K562 (cell line): ENCODE data around the gene PGF. TPM values are rescaled to one million over a fixed set of nuclear protein-coding genes. Genes with fewer than 3 reads are reported as not detected.

Experiments
- ATAC-seq: fragments of 200-7000 bp; cut with Tn5 transposase; 3 replicates; pipeline ENCODE4 v1.9.1; 2020; ENCODE audit warnings: moderate library complexity
- BruUV-seq: library from RNA; stranded (reverse); fragments of 400-500 nt; replicated peaks from 2 replicates; lab custom pipeline; 2021; lab: Mats Ljungman, UMichigan
- CTCF ChIA-PET: fragments of 300-600 bp; formaldehyde crosslinking; extraction: SDS; loops from one replicate; lab custom pipeline; 2021; ENCODE audit warnings: low intra/inter-chr PET ratio; lab: Yijun Ruan, JAX
- POLR2A ChIA-PET: fragments of 300-600, 350-650 bp; sonication (Branson Sonifier 250); formaldehyde crosslinking; extraction: SDS; loops from one replicate; lab custom pipeline; 2021; ENCODE audit warnings: antibody characterized with exemption, inconsistent platforms; lab: Yijun Ruan, JAX
- DNase-seq, 4 experiments: peaks; one replicate each; pipeline versions ENCODE4 v3.0.0 to v3.0.0-alpha.2; 2011 to 2018; ENCODE audit warnings: low spot score in 3 of 4, mixed read lengths in 3 of 4; ENCODE audit errors: extremely low read depth in 1 of 4
- FAIRE-seq: peaks from 2 replicates; lab custom pipeline; 2011; peaks lifted over from hg19 to GRCh38; lab: Jason Lieb, UNC
- H2AFZ ChIP-seq: 2 replicates; pipeline ENCODE4 v1.6.0; 2011; ENCODE audit warnings: low read depth, low read length, control low read depth, inconsistent platforms
- H3K27ac ChIP-seq: fragments of 200-600 bp; 3 replicates; pipeline ENCODE4 v1.8.0; 2011; ENCODE audit warnings: low read depth, mild to moderate bottlenecking, control low read depth, inconsistent platforms, low read length, moderate library complexity, mixed read lengths; ENCODE audit errors: extremely low read depth
- H3K27me3 ChIP-seq, 2 experiments: fragments of 300-600 bp in 1 of 2; 2 replicates in 1 of 2; 3 replicates in 1 of 2; pipeline versions ENCODE4 v1.6.0 to v1.8.0; 2011; ENCODE audit warnings: inconsistent platforms in 2 of 2, low read length in 2 of 2, mild to moderate bottlenecking in 1 of 2, mixed read lengths in 1 of 2, moderate library complexity in 1 of 2; ENCODE audit not compliant: control insufficient read depth in 2 of 2, insufficient read depth in 2 of 2
- H3K36me3 ChIP-seq: fragments of 300-600 bp; 3 replicates; pipeline ENCODE4 v1.8.0; 2011; ENCODE audit warnings: mild to moderate bottlenecking, low read length, inconsistent platforms; ENCODE audit not compliant: control insufficient read depth, insufficient read depth
- H3K4me1 ChIP-seq, 2 experiments: fragments of 200-600 bp in 1 of 2; replicated peaks in 1 of 2; 2 replicates in 1 of 2; 3 replicates in 1 of 2; pipeline versions ENCODE4 v1.5.1 to v1.8.0; 2011; ENCODE audit warnings: inconsistent platforms in 2 of 2, low read length in 2 of 2, mild to moderate bottlenecking in 1 of 2, mixed read lengths in 1 of 2, moderate library complexity in 1 of 2; ENCODE audit not compliant: control insufficient read depth in 2 of 2, insufficient read depth in 2 of 2
- H3K4me2 ChIP-seq: 2 replicates; pipeline ENCODE4 v1.6.1; 2011; ENCODE audit warnings: low read length, control low read depth, inconsistent platforms, mixed read lengths; ENCODE audit not compliant: insufficient read depth
- H3K4me3 ChIP-seq: fragments of 200-600 bp; sonication (generic), shearing (Covaris generic); 2 replicates; pipeline ENCODE4 v1.5.1; 2016; ENCODE audit warnings: control low read depth, inconsistent platforms
- H3K79me2 ChIP-seq: fragments of 200-600 bp; 3 replicates; pipeline ENCODE4 v1.8.0; 2011; ENCODE audit warnings: low read length, inconsistent platforms; ENCODE audit not compliant: control insufficient read depth, insufficient read depth
- H3K9ac ChIP-seq, 2 experiments: 2 replicates each; pipeline versions ENCODE4 v1.6.0 to v1.6.1; 2011; ENCODE audit warnings: low read depth in 2 of 2, low read length in 2 of 2, control low read depth in 1 of 2, inconsistent platforms in 1 of 2, mild to moderate bottlenecking in 1 of 2, mixed read lengths in 1 of 2; ENCODE audit not compliant: insufficient read depth in 1 of 2
- H3K9me1 ChIP-seq: one replicate; pipeline ENCODE4 v1.6.0; 2011; ENCODE audit warnings: inconsistent platforms, mild to moderate bottlenecking, low read length, moderate library complexity; ENCODE audit not compliant: control insufficient read depth, insufficient read depth
- H3K9me3 ChIP-seq: replicated peaks from 2 replicates; pipeline ENCODE4 v1.5.1; 2011; ENCODE audit warnings: low read depth, low read length, inconsistent platforms; ENCODE audit not compliant: control insufficient read depth, insufficient read depth
- H4K20me1 ChIP-seq: replicated peaks from 2 replicates; pipeline ENCODE4 v1.6.1; 2011; ENCODE audit warnings: low read length, inconsistent platforms, mixed read lengths; ENCODE audit not compliant: control insufficient read depth, insufficient read depth
- GMEB1 ChIP-seq: fragments of 250-450 bp; sonication (Bioruptor Pico); IDR thresholded peaks from 2 replicates; pipeline ENCODE4 v1.4.0; 2020; ENCODE audit warnings: mild to moderate bottlenecking
- ID3 ChIP-seq, 2 experiments: fragments of 250-450 bp in 1 of 2; fragments of 450-650 bp in 1 of 2; sonication (Bioruptor Pico) in 1 of 2; IDR thresholded peaks; 2 replicates each; pipeline versions ENCODE4 v1.6.1 to v1.8.0; 2016 to 2021; ENCODE audit warnings: mild to moderate bottlenecking in 2 of 2, moderate library complexity in 2 of 2, missing compliant biosample characterization in 1 of 2, missing genetic modification characterization in 1 of 2
- NR2C1 ChIP-seq, 2 experiments: fragments of 450-650 bp; IDR thresholded peaks; 2 replicates each; pipeline ENCODE4 v1.6.1; 2017; ENCODE audit warnings: mild to moderate bottlenecking in 2 of 2, antibody characterized with exemption in 1 of 2, inconsistent platforms in 1 of 2, missing compliant biosample characterization in 1 of 2, missing genetic modification characterization in 1 of 2
- WGBS: fragments of 100-300 bp; shearing (Covaris generic); methylation state at CpG from one replicate; pipeline ENCODE4 v1.1.6; 2016; ENCODE audit warnings: low coverage, mixed read lengths; ENCODE audit not compliant: insufficient coverage; ENCODE audit errors: missing lambda C conversion rate; 5-methylcytosine and 5-hydroxymethylcytosine counted together
- in situ Hi-C: fragments of 300-500 bp; cut with MboI; formaldehyde crosslinking; loops from 4 replicates; pipeline ENCODE4 v1.15.0; 2018; ENCODE audit warnings: inconsistent platforms, mixed read lengths
- intact Hi-C: fragments of 100-400 bp; cut with micrococcal nuclease; formaldehyde crosslinking; loops from 2 replicates; pipeline ENCODE4 v1.14.2; 2022
- polyA plus RNA-seq, 8 experiments: library from polyadenylated mRNA; depleted of rRNA in 4 of 8; stranded (reverse) in 5 of 8; unstranded in 3 of 8; fragments of >200 nt; fragmentation: Nextera tagmentation in 2 of 8; fragmentation: Illumina TruSeq in 1 of 8; extraction: Ambion mirVana in 2 of 8; extraction: Trizol in 1 of 8; gene quantifications; 2 replicates each; pipeline versions ENCODE4 v1.2.1 to v1.2.3, GENCODE V29; 2011 to 2014; ENCODE audit warnings: inconsistent platforms in 1 of 8, missing spikeins in 1 of 8
- total RNA-seq, 7 experiments: library from RNA; depleted of rRNA in 6 of 7; stranded (reverse); fragments of >200 nt in 6 of 7; fragmentation: Illumina TruSeq in 2 of 7; extraction: Trizol in 2 of 7; gene quantifications; 2 replicates each; pipeline versions ENCODE4 v1.2.1 to v1.2.3, GENCODE V29; 2011 to 2021; ENCODE audit warnings: low replicate concordance in 1 of 7

Gene PGF
- total and polyA plus RNA-seq, 9 of the 15 experiments (the other 6 are each of a cell fraction or from before 2014, with no cell fraction given): 0.04 to 0.44 (median 0.18) TPM

- Histone ChIP-seq H3K9ac (no peak overlapping the region), H3K4me3 (no peak overlapping the region), H4K20me1 (no peaks in the 10 kb centered on the region), H2AFZ (no peak overlapping the region), H3K4me1 (peaks cover 0 to 35% of the 10 kb centered on the region in 2 experiments; a peak in 2 of 5 replicates), H3K27ac (no peak overlapping the region), H3K9me1 (no peaks in the 10 kb centered on the region), H3K36me3 (no peaks in the 10 kb centered on the region), H3K27me3 (no peaks in the 10 kb centered on the region), H3K9me3 (no peaks in the 10 kb centered on the region), H3K4me2 (no peak overlapping the region), H3K79me2 (no peaks in the 10 kb centered on the region)
- DNase-seq (peak in 1 of 4 experiments; percentile 3), FAIRE-seq (no peak), ATAC-seq (no peak)
- 49% methylated on average over 9 of the region's 12 CpGs for WGBS
- CTCF ChIA-PET: no interaction called here
- intact Hi-C loops: no loop called here
- TF ChIP-seq ID3 (CRISPR knock-in tag; IDR thresholded peaks at IDR 0.05) (no peak), ID3 (tag; IDR thresholded peaks at IDR 0.05) (peak; percentile 90), NR2C1 (IDR thresholded peaks at IDR 0.05) (0 out of 2 replicates have a peak, but pooled peaks have one; percentile 29), NR2C1 (tag; IDR thresholded peaks at IDR 0.05) (peak; percentile 32; the same call in 1 of the 2 replicates), GMEB1 (no peak)
- POLR2A ChIA-PET: interaction anchor here (0.7 kb wide), 1 partner anchor 25 kb away, joined by 3 read pairs; the partner anchor contains the start of gene EIF2B2
- in situ Hi-C loops: no loop called here
- no TSS peak for BruUV-seq
Measured at GRCh38 chr14:74977164-74977900, 21.9 kb upstream of the PGF start.
